ENCODE measurements around the gene ZNF804B. TPM values are rescaled to one million over a fixed set of nuclear protein-coding genes. Genes with fewer than 3 reads are reported as not detected.

Gene ZNF804B
- total RNA-seq, 1 donor from 2014 or later: not detected

DNA sequence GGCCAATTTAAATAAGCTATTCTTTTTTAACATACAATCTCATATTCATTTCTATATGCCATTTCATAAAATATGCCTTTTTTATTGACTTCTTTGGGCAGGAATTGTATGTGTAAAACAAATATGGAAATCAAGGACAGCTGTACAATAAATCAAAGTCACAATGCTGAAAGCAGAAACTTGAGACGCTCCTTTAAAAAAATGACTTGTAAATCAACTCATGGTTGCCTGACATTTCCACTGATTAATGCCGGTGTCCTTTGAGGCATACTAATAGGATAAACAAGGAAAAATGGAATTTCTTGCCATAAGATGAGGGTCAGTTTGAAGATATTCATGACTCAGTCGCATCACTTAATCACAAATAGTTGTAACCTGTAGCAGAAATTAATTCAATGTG lies 283.4 kb downstream of the ZNF804B start:
- Mint-ChIP-seq H3K4me1 (ENCODE audit: unreplicated experiment) (no peaks in the 10 kb centered on the region), H3K4me3 (ENCODE audit: unreplicated experiment) (no peak overlapping the region), H3K9me3 (ENCODE audit: unreplicated experiment) (peaks cover 4% of the 10 kb centered on the region), H3K27me3 (ENCODE audit: unreplicated experiment) (peaks cover under 1% of the 10 kb centered on the region), H3K27ac (ENCODE audit: unreplicated experiment) (no peak overlapping the region), H3K36me3 (ENCODE audit: low read depth, unreplicated experiment) (peaks cover 3% of the 10 kb centered on the region)
- no peak for TF ChIP-seq CTCF (IDR thresholded peaks at IDR 0.05; ENCODE audit: unreplicated experiment)
- no peak for DNase-seq (ENCODE audit: low spot score)

DNA sequence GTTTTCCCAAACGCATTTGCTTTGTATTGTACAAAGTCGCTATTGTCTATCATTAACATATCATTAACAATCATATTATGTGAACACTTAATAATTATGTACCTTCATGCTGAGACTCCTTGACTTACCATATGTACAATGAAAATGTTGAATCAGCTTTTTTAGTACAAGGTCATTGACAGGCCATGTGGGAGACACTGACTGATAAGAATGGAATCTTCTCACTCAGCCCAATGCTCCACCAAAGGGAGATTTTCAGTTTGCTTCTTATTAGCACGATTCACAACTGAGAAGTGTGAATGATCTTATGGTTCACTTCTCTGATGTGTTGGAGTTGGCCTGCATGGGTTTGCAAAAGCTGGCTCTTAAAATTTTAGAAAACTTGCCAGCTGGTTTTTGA lies 289.5 kb downstream of the ZNF804B start:
- no peak overlapping the region for H3K4me3 Mint-ChIP-seq (ENCODE audit: unreplicated experiment)
- no peak for TF ChIP-seq CTCF (IDR thresholded peaks at IDR 0.05; ENCODE audit: unreplicated experiment)
- no peak for DNase-seq (ENCODE audit: low spot score)
- no peaks in the 10 kb centered on the region for H3K4me1 Mint-ChIP-seq (ENCODE audit: unreplicated experiment)
- no peak overlapping the region for H3K27ac Mint-ChIP-seq (ENCODE audit: unreplicated experiment)
- H3K27me3 Mint-ChIP-seq (ENCODE audit: unreplicated experiment): peaks cover 1% of the 10 kb centered on the region
- no peaks in the 10 kb centered on the region for H3K9me3 Mint-ChIP-seq (ENCODE audit: unreplicated experiment)
- H3K36me3 Mint-ChIP-seq (ENCODE audit: low read depth, unreplicated experiment): peaks cover 3% of the 10 kb centered on the region

GRCh38 chr7:89053130-89053529 lies 293.6 kb downstream of the ZNF804B start:
- TF ChIP-seq CTCF (IDR thresholded peaks at IDR 0.05; ENCODE audit: unreplicated experiment): no peak
- Mint-ChIP-seq H3K4me3 (ENCODE audit: unreplicated experiment) (no peak overlapping the region), H3K9me3 (ENCODE audit: unreplicated experiment) (no peaks in the 10 kb centered on the region), H3K27me3 (ENCODE audit: unreplicated experiment) (no peaks in the 10 kb centered on the region), H3K27ac (ENCODE audit: unreplicated experiment) (no peak overlapping the region), H3K4me1 (ENCODE audit: unreplicated experiment) (peaks cover 2% of the 10 kb centered on the region), H3K36me3 (ENCODE audit: low read depth, unreplicated experiment) (no peaks in the 10 kb centered on the region)
- DNase-seq (ENCODE audit: low spot score): no peak

GRCh38 chr7:89054361-89054760 lies 294.9 kb downstream of the ZNF804B start:
- peaks cover 2% of the 10 kb centered on the region for H3K4me1 Mint-ChIP-seq (ENCODE audit: unreplicated experiment)
- H3K9me3 Mint-ChIP-seq (ENCODE audit: unreplicated experiment): no peaks in the 10 kb centered on the region
- no peaks in the 10 kb centered on the region for H3K36me3 Mint-ChIP-seq (ENCODE audit: low read depth, unreplicated experiment)
- no peak for TF ChIP-seq CTCF (IDR thresholded peaks at IDR 0.05; ENCODE audit: unreplicated experiment)
- no peak overlapping the region for H3K27ac Mint-ChIP-seq (ENCODE audit: unreplicated experiment)
- DNase-seq (ENCODE audit: low spot score): no peak
- H3K27me3 Mint-ChIP-seq (ENCODE audit: unreplicated experiment): no peaks in the 10 kb centered on the region
- H3K4me3 Mint-ChIP-seq (ENCODE audit: unreplicated experiment): no peak overlapping the region

GRCh38 chr7:89060234-89060633 lies 300.7 kb downstream of the ZNF804B start:
- no peaks in the 10 kb centered on the region for H3K36me3 Mint-ChIP-seq (ENCODE audit: low read depth, unreplicated experiment)
- no peak overlapping the region for H3K4me3 Mint-ChIP-seq (ENCODE audit: unreplicated experiment)
- H3K27me3 Mint-ChIP-seq (ENCODE audit: unreplicated experiment): no peaks in the 10 kb centered on the region
- H3K27ac Mint-ChIP-seq (ENCODE audit: unreplicated experiment): no peak overlapping the region
- no peak for DNase-seq (ENCODE audit: low spot score)
- no peak for TF ChIP-seq CTCF (IDR thresholded peaks at IDR 0.05; ENCODE audit: unreplicated experiment)
- peaks cover 2% of the 10 kb centered on the region for H3K4me1 Mint-ChIP-seq (ENCODE audit: unreplicated experiment)
- H3K9me3 Mint-ChIP-seq (ENCODE audit: unreplicated experiment): no peaks in the 10 kb centered on the region
